Heart left ventricle (tissue), 13 donors: ENCODE measurements around the gene SPTBN1.

ENCODE experiments used
- CTCF ChIP-seq, 12 donors: fragments of 200-600 bp; sonication (generic) in 4 of 12; IDR thresholded peaks; one replicate each; pipeline versions ENCODE4 v1.5.0 to v1.8.0; 2018 to 2022; ENCODE audit warnings: antibody characterized with exemption in 12 of 12, mild to moderate bottlenecking in 5 of 12
- POLR2A ChIP-seq, 2 donors: fragments of 450-650 bp; IDR thresholded peaks; one replicate each; pipeline ENCODE4 v1.6.1; 2017; ENCODE audit warnings: antibody characterized with exemption in 2 of 2, mild to moderate bottlenecking in 2 of 2, moderate library complexity in 2 of 2
- donor health status: ischemic (EF 13 %, LVEDD 7.1; RV severe dilation, severe dysfunction).
- donor health status: DM: no; HTN: yes; CAD: no.
- donor health status: DM: no; HTN: no; CAD: no.
- donor health status: ischemic (EF 25% LVEDD 6.9; RV normal size, moderate dysfunction).
- donor health status: ischemic (EF 25% LVEDD 5.7; RV mildly dilated, moderate dysfunction).
- donor health status: ischemic (EF 35%, LVEDD 5.7; RV mildly dilated, moderate dysfunction).
- donor health status: nonischemic (EF 11% LVEDD 7.7; RV severe dilation, severe dysfunction).
- donor health status: DM: yes; HTN: yes; CAD: no.
- donor health status: PGD.
- donor health status: ischemic (EF 29% LVEDD 5.4; RV normal size, mild dysfunction).
- donor health status: nonischemic (EF 23%, LVEDD 6.1; RV moderate dilation, normal function).

- TF ChIP-seq CTCF (IDR thresholded peaks at IDR 0.05) (no peak), POLR2A (IDR thresholded peaks at IDR 0.05) (no peak)
Measured at GRCh38 chr2:54437588-54437987, 18.5 kb upstream of the SPTBN1 start.
